HFF-Myc (cell line): ENCODE data around the gene NUBP2.

ENCODE experiments used
- DNase-seq: peaks from one replicate; pipeline ENCODE4 v3.0.0-alpha.2; 2011; ENCODE audit warnings: low read depth; ENCODE audit errors: extremely low read depth
- H3K4me3 ChIP-seq: replicated peaks from 2 replicates; pipeline ENCODE4 v1.5.1; 2011; ENCODE audit warnings: low read depth, mild to moderate bottlenecking, control low read depth, low read length
- CTCF ChIP-seq: IDR thresholded peaks from 2 replicates; pipeline ENCODE4 v1.5.1; 2012; ENCODE audit warnings: mild to moderate bottlenecking, low read depth, low read length, control low read depth; ENCODE audit errors: missing control alignments

Gene NUBP2

GRCh38 chr16:1782408-1783264, at the start of gene NUBP2, which contains the start of gene SPSB3:
NUBP2 (plus strand) TSS chr16:1782960; CDS start chr16:1783021, 61 bp downstream.
SPSB3 (minus strand) TSS chr16:1782571; CDS start chr16:1781483, 1,088 bp downstream.
- TF ChIP-seq CTCF, result no peak
- DNase-seq, result peak; percentile 100
- H3K4me3 ChIP-seq, result peak within 1 kb of the TSS; percentile 80

- no peak for DNase-seq
- H3K4me3 ChIP-seq, result no peak overlapping the region
- no peak for TF ChIP-seq CTCF
Observed at GRCh38 chr16:1734123-1734522, 48.6 kb upstream of the NUBP2 start.

GRCh38 chr16:1734816-1735215, 47.9 kb upstream of the NUBP2 start:
- DNase-seq, result no peak
- no peak for TF ChIP-seq CTCF
- H3K4me3 ChIP-seq, result no peak overlapping the region

GRCh38 chr16:1740234-1740633, 42.5 kb upstream of the NUBP2 start:
- no peak for TF ChIP-seq CTCF
- no peak for DNase-seq

GRCh38 chr16:1740781-1741490, 41.8 kb upstream of the NUBP2 start:
- H3K4me3 ChIP-seq, result no peak overlapping the region
- no peak for DNase-seq
- no peak for TF ChIP-seq CTCF

More at GRCh38 chr16:1740234-1740633, 42.5 kb upstream of the NUBP2 start:
- no peak overlapping the region for H3K4me3 ChIP-seq

- H3K4me3 ChIP-seq, result no peak overlapping the region
- DNase-seq, result no peak
- no peak for TF ChIP-seq CTCF
Observed at GRCh38 chr16:1741553-1742165, 41.1 kb upstream of the NUBP2 start.
